Measurements from ENCODE around the gene KPNB1. TPM values are rescaled to one million over a fixed set of nuclear protein-coding genes. Genes with fewer than 3 reads are reported as not detected.

The KPNB1 gene
- total RNA-seq, 1 donor from 2014 or later = 301 TPM

GRCh38 chr17:47665655-47666054 is 15.9 kb downstream of the KPNB1 start:
- Mint-ChIP-seq H3K4me1 (ENCODE audit: unreplicated experiment) (no peaks in the 10 kb centered on the region), H3K4me3 (ENCODE audit: unreplicated experiment) (no peak overlapping the region), H3K36me3 (ENCODE audit: unreplicated experiment) (peaks cover 50% of the 10 kb centered on the region), H3K9me3 (ENCODE audit: unreplicated experiment) (no peaks in the 10 kb centered on the region), H3K27me3 (ENCODE audit: unreplicated experiment) (no peaks in the 10 kb centered on the region), H3K27ac (ENCODE audit: unreplicated experiment) (no peak overlapping the region)
- no peak for DNase-seq (ENCODE audit: extremely low spot score, unreplicated experiment)
- TF ChIP-seq CTCF (IDR thresholded peaks at IDR 0.05) = no peak

- no peaks in the 10 kb centered on the region for H3K9me3 Mint-ChIP-seq (ENCODE audit: unreplicated experiment)
- TF ChIP-seq CTCF (IDR thresholded peaks at IDR 0.05) = no peak
- H3K4me3 Mint-ChIP-seq (ENCODE audit: unreplicated experiment) = no peak overlapping the region
- no peak for DNase-seq (ENCODE audit: extremely low spot score, unreplicated experiment)
- peaks cover 64% of the 10 kb centered on the region for H3K36me3 Mint-ChIP-seq (ENCODE audit: unreplicated experiment)
- no peaks in the 10 kb centered on the region for H3K4me1 Mint-ChIP-seq (ENCODE audit: unreplicated experiment)
- no peaks in the 10 kb centered on the region for H3K27me3 Mint-ChIP-seq (ENCODE audit: unreplicated experiment)
- H3K27ac Mint-ChIP-seq (ENCODE audit: unreplicated experiment) = no peak overlapping the region
These were observed 19.4 kb downstream of the KPNB1 start for GRCh38 chr17:47669081-47669480.

GRCh38 chr17:47670064-47670463 is 20.3 kb downstream of the KPNB1 start:
- DNase-seq (ENCODE audit: extremely low spot score, unreplicated experiment) = no peak
- Mint-ChIP-seq H3K9me3 (ENCODE audit: unreplicated experiment) (no peaks in the 10 kb centered on the region), H3K27ac (ENCODE audit: unreplicated experiment) (no peak overlapping the region), H3K4me3 (ENCODE audit: unreplicated experiment) (no peak overlapping the region), H3K4me1 (ENCODE audit: unreplicated experiment) (no peaks in the 10 kb centered on the region), H3K36me3 (ENCODE audit: unreplicated experiment) (peaks cover 70% of the 10 kb centered on the region), H3K27me3 (ENCODE audit: unreplicated experiment) (no peaks in the 10 kb centered on the region)
- TF ChIP-seq CTCF (IDR thresholded peaks at IDR 0.05) = no peak

- H3K27ac Mint-ChIP-seq (ENCODE audit: unreplicated experiment) = no peak overlapping the region
- peaks cover 66% of the 10 kb centered on the region for H3K36me3 Mint-ChIP-seq (ENCODE audit: unreplicated experiment)
- H3K9me3 Mint-ChIP-seq (ENCODE audit: unreplicated experiment) = no peaks in the 10 kb centered on the region
- H3K4me3 Mint-ChIP-seq (ENCODE audit: unreplicated experiment) = no peak overlapping the region
- no peaks in the 10 kb centered on the region for H3K4me1 Mint-ChIP-seq (ENCODE audit: unreplicated experiment)
- TF ChIP-seq CTCF (IDR thresholded peaks at IDR 0.05) = no peak
- DNase-seq (ENCODE audit: extremely low spot score, unreplicated experiment) = no peak
- H3K27me3 Mint-ChIP-seq (ENCODE audit: unreplicated experiment) = no peaks in the 10 kb centered on the region
These were observed 24.8 kb downstream of the KPNB1 start for GRCh38 chr17:47674499-47674898.

GRCh38 chr17:47675380-47676198 is 25.9 kb downstream of the KPNB1 start:
- no peaks in the 10 kb centered on the region for H3K27me3 Mint-ChIP-seq (ENCODE audit: unreplicated experiment)
- TF ChIP-seq CTCF (IDR thresholded peaks at IDR 0.05) = no peak
- no peak for DNase-seq (ENCODE audit: extremely low spot score, unreplicated experiment)
- H3K27ac Mint-ChIP-seq (ENCODE audit: unreplicated experiment) = no peak overlapping the region
- H3K36me3 Mint-ChIP-seq (ENCODE audit: unreplicated experiment) = peaks cover 63% of the 10 kb centered on the region
- H3K4me1 Mint-ChIP-seq (ENCODE audit: unreplicated experiment) = no peaks in the 10 kb centered on the region
- no peak overlapping the region for H3K4me3 Mint-ChIP-seq (ENCODE audit: unreplicated experiment)
- no peaks in the 10 kb centered on the region for H3K9me3 Mint-ChIP-seq (ENCODE audit: unreplicated experiment)

Data from osteocyte (in vitro differentiated cells).